Activated CD8-positive, alpha-beta memory T cell treated with anti-CD3 and anti-CD28 coated beads, Interleukin-2, amount 50 U/mL, for 24 hours (primary cell): ENCODE data around the gene ZDHHC18.

Experiments used
- DNase-seq: peaks from one replicate; pipeline ENCODE4 v3.0.0-alpha.2; 2020; ENCODE audit errors: extremely low read depth

Gene ZDHHC18

DNA sequence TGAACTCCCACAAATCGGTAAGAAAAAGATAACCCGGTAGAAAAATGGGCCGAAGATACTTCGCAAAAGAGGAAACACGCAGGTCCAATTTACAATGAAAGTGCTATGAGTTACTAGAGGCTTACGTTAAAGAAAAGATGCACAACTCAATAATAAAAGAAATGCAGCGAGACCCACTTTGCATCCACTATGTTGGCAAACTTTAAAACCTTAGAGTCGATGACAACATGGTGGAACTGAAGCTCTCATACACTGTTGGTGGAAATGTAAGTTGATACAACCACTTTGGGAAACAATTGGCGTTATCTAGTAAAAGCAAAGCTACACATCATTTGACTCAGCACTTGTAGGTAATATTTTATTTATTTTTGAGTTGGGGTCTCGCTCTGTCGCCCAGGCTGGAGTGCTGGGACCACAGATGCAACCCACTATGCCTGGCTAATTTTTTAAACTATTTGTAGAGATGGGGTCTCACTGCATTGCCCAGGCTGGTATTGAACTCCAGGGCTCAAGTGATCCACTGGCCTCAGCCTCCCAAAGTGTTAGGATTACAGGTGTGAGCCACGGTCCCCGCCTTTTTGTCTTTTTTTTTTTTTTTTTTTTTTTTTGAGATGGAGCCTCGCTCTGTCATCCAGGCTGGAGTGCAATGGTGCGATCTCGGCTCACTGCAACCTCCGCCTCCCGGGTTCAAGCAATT is 74.5 kb downstream of the ZDHHC18 start:
- no peak for DNase-seq
